ENCODE measurements around the gene PHF12. TPM values are rescaled to one million over a fixed set of nuclear protein-coding genes. Genes with fewer than 3 reads are reported as not detected.

The PHF12 gene
- total RNA-seq, 6 donors from 2014 or later = 38.8 to 103 (median 62.7) TPM

DNA sequence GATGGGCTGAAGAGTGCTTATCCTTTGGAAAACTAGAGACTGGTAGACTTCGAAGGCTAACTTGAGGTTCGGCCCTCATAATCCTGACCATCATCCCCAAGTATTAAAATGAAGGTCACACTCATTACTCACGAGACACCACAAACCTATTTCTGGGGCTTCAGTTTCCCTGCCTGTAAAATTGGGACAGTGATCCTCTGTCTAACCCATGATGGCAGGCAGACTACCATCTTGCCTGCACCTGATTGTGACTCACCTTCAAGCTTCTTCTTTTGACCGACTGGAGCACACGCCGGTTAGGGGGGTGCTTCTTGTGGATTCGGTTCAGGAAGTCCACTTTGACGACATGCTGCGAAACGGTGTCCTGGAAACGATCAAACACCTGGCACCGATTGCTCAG, 34.3 kb downstream of the PHF12 start:
- WGBS, 2 donors = 84 to 89% methylated on average over 11 to 12 of the region's 12 CpGs
- Histone ChIP-seq H3K9me3 (no peaks in the 10 kb centered on the region), H3K4me1 (peaks cover 7 to 10% (median 9%) of the 10 kb centered on the region in 4 donors), H3K4me3 (no peak overlapping the region), H3K27ac (no peak overlapping the region), H3K27me3 (no peaks in the 10 kb centered on the region), H3K36me3 (peaks cover 52 to 98% (median 87%) of the 10 kb centered on the region in 4 donors)
- TF ChIP-seq, protein P1, sequence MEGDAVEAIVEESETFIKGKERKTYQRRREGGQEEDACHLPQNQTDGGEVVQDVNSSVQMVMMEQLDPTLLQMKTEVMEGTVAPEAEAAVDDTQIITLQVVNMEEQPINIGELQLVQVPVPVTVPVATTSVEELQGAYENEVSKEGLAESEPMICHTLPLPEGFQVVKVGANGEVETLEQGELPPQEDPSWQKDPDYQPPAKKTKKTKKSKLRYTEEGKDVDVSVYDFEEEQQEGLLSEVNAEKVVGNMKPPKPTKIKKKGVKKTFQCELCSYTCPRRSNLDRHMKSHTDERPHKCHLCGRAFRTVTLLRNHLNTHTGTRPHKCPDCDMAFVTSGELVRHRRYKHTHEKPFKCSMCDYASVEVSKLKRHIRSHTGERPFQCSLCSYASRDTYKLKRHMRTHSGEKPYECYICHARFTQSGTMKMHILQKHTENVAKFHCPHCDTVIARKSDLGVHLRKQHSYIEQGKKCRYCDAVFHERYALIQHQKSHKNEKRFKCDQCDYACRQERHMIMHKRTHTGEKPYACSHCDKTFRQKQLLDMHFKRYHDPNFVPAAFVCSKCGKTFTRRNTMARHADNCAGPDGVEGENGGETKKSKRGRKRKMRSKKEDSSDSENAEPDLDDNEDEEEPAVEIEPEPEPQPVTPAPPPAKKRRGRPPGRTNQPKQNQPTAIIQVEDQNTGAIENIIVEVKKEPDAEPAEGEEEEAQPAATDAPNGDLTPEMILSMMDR (IDR thresholded peaks at IDR 0.05) = no peak
- TF ChIP-seq POLR2AphosphoS5 (IDR thresholded peaks at IDR 0.05) (no peak), POLR2A (IDR thresholded peaks at IDR 0.05) (no peak), EP300 (IDR thresholded peaks at IDR 0.05) (no peak)
- DNase-seq = no peak
- no peak for ATAC-seq (ENCODE audit: low FRiP score in 2 of 2)

- Histone ChIP-seq H3K27ac (no peak overlapping the region), H3K27me3 (no peaks in the 10 kb centered on the region), H3K9me3 (no peaks in the 10 kb centered on the region), H3K36me3 (peaks cover 51 to 98% (median 89%) of the 10 kb centered on the region in 4 donors), H3K4me1 (peaks cover 13 to 17% (median 15%) of the 10 kb centered on the region in 4 donors), H3K4me3 (no peak overlapping the region)
- WGBS, 2 donors = 41 to 52% methylated on average over 6 of the region's 6 CpGs
- ATAC-seq (ENCODE audit: low FRiP score in 2 of 2) = peak; percentile 64 to 66
- peak in 1 of 2 donors; percentile 52 for DNase-seq
- no peak for TF ChIP-seq POLR2A (IDR thresholded peaks at IDR 0.05)
- TF ChIP-seq, protein P1 (IDR thresholded peaks at IDR 0.05) = peak; percentile 47 to 71 (median 64)
These were observed 34.9 kb downstream of the PHF12 start for GRCh38 chr17:28916302-28916934.

GRCh38 chr17:28912938-28913333, 38.4 kb downstream of the PHF12 start:
- 83 to 89% methylated on average over 6 of the region's 6 CpGs for WGBS, 2 donors
- H3K27ac ChIP-seq = peak overlapping the region in 3 of 4 donors; percentile 13 to 82 (median 67)

DNA sequence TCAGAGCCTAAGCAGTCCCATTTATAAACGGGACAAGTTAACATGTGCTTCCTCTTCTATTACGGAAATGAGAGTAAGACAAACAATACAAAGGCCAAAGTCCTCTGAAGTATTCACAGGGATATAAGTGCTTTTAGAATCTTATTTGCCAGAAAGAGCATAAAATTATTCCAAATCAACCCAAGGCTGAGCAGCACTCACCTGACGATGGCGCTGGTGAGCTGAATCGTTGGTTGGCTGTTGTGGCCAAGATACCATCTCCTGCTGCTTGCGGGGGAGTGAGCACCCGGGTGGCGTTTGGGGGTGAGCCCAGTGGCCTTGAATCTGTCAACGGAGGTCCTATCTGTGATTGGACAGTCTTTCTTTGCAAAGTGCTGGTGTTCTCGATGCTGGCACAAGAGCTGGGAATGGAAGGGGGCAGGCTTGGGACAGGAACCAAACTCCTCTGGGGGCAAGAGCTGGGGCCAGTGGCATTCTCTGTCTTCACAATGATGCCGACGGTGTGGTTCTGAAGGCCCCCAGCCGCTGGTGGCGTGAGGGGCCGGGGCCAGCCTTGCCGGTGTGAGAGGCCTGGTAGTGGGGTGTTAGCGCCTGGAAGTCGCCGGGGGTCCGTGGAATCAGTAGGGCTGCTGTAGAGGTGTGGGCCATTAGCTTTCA, 38.9 kb downstream of the PHF12 start:
- TF ChIP-seq, protein P1 (IDR thresholded peaks at IDR 0.05) = peak in 1 of 6 experiments; percentile 41
- no peak for TF ChIP-seq EP300 (IDR thresholded peaks at IDR 0.05)
- DNase-seq = peak in 1 of 2 donors; percentile 58
- no peaks in the 10 kb centered on the region for H3K27me3 ChIP-seq
- no peak overlapping the region for H3K4me3 ChIP-seq
- no peak for ATAC-seq (ENCODE audit: low FRiP score in 2 of 2)
- peak overlapping the region in 3 of 4 donors; percentile 13 to 82 (median 67) for H3K27ac ChIP-seq
- WGBS, 2 donors = 57 to 69% methylated on average over 14 to 16 of the region's 20 CpGs
- H3K9me3 ChIP-seq = no peaks in the 10 kb centered on the region
- peaks cover 23 to 31% (median 26%) of the 10 kb centered on the region in 4 donors for H3K4me1 ChIP-seq
- peaks cover 42 to 98% (median 92%) of the 10 kb centered on the region in 4 donors for H3K36me3 ChIP-seq

More at GRCh38 chr17:28912938-28913333, 38.4 kb downstream of the PHF12 start:
- Histone ChIP-seq H3K36me3 (peaks cover 47 to 98% (median 93%) of the 10 kb centered on the region in 4 donors), H3K27me3 (no peaks in the 10 kb centered on the region), H3K4me3 (no peak overlapping the region), H3K9me3 (no peaks in the 10 kb centered on the region), H3K4me1 (peaks cover 22 to 31% (median 24%) of the 10 kb centered on the region in 4 donors)
- ATAC-seq (ENCODE audit: low FRiP score in 2 of 2) = no peak
- no peak for DNase-seq
- TF ChIP-seq POLR2A (IDR thresholded peaks at IDR 0.05) (no peak), EP300 (IDR thresholded peaks at IDR 0.05) (no peak), POLR2AphosphoS5 (IDR thresholded peaks at IDR 0.05) (no peak)
- TF ChIP-seq, protein P1 (IDR thresholded peaks at IDR 0.05) = no peak

All from upper lobe of left lung (tissue), 6 donors.